ENCODE data around the gene ERGIC3.
A peak's percentile ranks its signal among the peaks of the same experiment; 100 is the strongest.

The ERGIC3 gene

DNA sequence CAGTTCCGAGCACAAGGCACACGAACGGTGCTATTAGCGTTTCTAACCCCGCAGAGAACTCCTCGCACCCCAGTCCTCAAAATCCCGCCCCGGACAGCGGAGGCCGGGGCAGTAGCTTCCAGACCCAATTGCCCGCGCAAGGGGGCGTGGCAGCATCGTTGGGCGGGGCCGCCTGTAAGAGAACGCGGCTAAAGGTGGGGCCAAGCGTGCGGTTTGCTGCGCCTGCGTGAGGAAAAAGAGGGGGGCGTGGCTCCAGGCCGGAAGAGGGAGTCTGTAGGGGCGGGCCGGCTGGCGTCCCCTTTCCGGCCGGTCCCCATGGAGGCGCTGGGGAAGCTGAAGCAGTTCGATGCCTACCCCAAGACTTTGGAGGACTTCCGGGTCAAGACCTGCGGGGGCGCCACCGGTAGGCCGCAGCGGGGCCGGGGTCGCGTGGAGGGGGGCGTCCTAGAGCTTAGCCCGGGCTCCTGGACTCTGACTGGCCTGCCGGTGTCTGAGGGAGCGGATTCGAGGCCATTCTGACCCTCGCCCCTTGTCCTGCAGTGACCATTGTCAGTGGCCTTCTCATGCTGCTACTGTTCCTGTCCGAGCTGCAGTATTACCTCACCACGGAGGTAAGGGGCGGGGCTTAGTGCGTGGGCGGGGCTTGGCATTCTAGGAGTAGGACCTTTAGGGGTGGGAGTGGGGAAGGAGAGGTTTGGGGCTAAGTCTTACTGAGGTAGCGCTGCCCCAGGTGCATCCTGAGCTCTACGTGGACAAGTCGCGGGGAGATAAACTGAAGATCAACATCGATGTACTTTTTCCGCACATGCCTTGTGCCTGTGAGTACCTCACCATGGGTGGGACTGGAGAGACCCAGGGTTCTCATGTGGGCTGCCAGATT, at the start of gene ERGIC3:
Gene ERGIC3 (plus strand): TSS at position 296 of the 880 bp plus-strand sequence. CDS start 20 bp downstream, at position 316.
- Histone ChIP-seq H3K27me3 (ENCODE audit: control insufficient read depth, insufficient read depth, low read length) (no peaks in the 10 kb centered on the region), H3K9me3 (ENCODE audit: control insufficient read depth, insufficient read depth, low read depth, low read length) (no peaks in the 10 kb centered on the region), H3K9ac (ENCODE audit: low read length) (peak within 1 kb of the TSS; percentile 91), H3K36me3 (ENCODE audit: control insufficient read depth, insufficient read depth, low read length) (peaks cover 24% of the 10 kb centered on the region), H3K27ac (ENCODE audit: low read depth, low read length) (peak within 1 kb of the TSS; percentile 80), H3K4me3 (ENCODE audit: low read depth, low read length) (peak within 1 kb of the TSS; percentile 95), H3K4me1 (ENCODE audit: control insufficient read depth, insufficient read depth, low read length) (peaks cover 5% of the 10 kb centered on the region; the same call in 1 of the 2 replicates)

GRCh38 chr20:35492352-35492751, 49.5 kb upstream of the ERGIC3 start:
- peaks cover 76% of the 10 kb centered on the region for H3K36me3 ChIP-seq (ENCODE audit: control insufficient read depth, insufficient read depth, low read length)
- H3K27me3 ChIP-seq (ENCODE audit: control insufficient read depth, insufficient read depth, low read length): no peaks in the 10 kb centered on the region
- H3K27ac ChIP-seq (ENCODE audit: low read depth, low read length): no peak overlapping the region
- no peaks in the 10 kb centered on the region for H3K4me1 ChIP-seq (ENCODE audit: control insufficient read depth, insufficient read depth, low read length)
- no peaks in the 10 kb centered on the region for H3K9me3 ChIP-seq (ENCODE audit: control insufficient read depth, insufficient read depth, low read depth, low read length)
- no peak overlapping the region for H3K4me3 ChIP-seq (ENCODE audit: low read depth, low read length)
- no peak overlapping the region for H3K9ac ChIP-seq (ENCODE audit: low read length)

DNA sequence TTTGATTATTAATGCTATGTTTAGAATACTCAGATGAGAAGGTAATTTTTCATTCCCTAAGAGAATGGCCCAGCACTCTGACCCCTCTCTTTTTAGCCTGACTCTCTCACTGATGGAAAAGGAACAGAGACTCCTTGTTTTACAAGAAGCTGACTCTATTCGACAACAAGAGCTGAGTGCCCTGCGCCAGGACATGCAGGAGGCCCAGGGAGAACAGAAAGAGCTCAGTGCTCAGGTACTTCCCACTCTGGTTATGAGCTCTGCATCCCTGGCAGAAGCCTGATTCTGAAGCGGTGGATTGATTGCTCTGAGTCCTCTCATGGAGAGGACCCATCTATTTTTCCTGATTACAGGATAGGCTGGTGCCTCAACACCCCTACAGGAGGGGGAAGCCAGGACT, 45.4 kb upstream of the ERGIC3 start:
- Histone ChIP-seq H3K4me1 (ENCODE audit: control insufficient read depth, insufficient read depth, low read length) (no peaks in the 10 kb centered on the region), H3K27me3 (ENCODE audit: control insufficient read depth, insufficient read depth, low read length) (no peaks in the 10 kb centered on the region), H3K27ac (ENCODE audit: low read depth, low read length) (no peak overlapping the region), H3K9me3 (ENCODE audit: control insufficient read depth, insufficient read depth, low read depth, low read length) (no peaks in the 10 kb centered on the region), H3K36me3 (ENCODE audit: control insufficient read depth, insufficient read depth, low read length) (peaks cover 95% of the 10 kb centered on the region), H3K9ac (ENCODE audit: low read length) (no peak overlapping the region), H3K4me3 (ENCODE audit: low read depth, low read length) (no peak overlapping the region)

GRCh38 chr20:35497320-35497719, 44.6 kb upstream of the ERGIC3 start:
- no peaks in the 10 kb centered on the region for H3K27me3 ChIP-seq (ENCODE audit: control insufficient read depth, insufficient read depth, low read length)
- H3K9me3 ChIP-seq (ENCODE audit: control insufficient read depth, insufficient read depth, low read depth, low read length): no peaks in the 10 kb centered on the region
- no peak overlapping the region for H3K27ac ChIP-seq (ENCODE audit: low read depth, low read length)
- H3K36me3 ChIP-seq (ENCODE audit: control insufficient read depth, insufficient read depth, low read length): peaks cover 96% of the 10 kb centered on the region
- no peak overlapping the region for H3K4me3 ChIP-seq (ENCODE audit: low read depth, low read length)
- no peaks in the 10 kb centered on the region for H3K4me1 ChIP-seq (ENCODE audit: control insufficient read depth, insufficient read depth, low read length)
- H3K9ac ChIP-seq (ENCODE audit: low read length): no peak overlapping the region

GRCh38 chr20:35497780-35498189, 44.1 kb upstream of the ERGIC3 start:
- no peaks in the 10 kb centered on the region for H3K9me3 ChIP-seq (ENCODE audit: control insufficient read depth, insufficient read depth, low read depth, low read length)
- H3K27me3 ChIP-seq (ENCODE audit: control insufficient read depth, insufficient read depth, low read length): no peaks in the 10 kb centered on the region
- no peak overlapping the region for H3K9ac ChIP-seq (ENCODE audit: low read length)
- H3K36me3 ChIP-seq (ENCODE audit: control insufficient read depth, insufficient read depth, low read length): peaks cover 96% of the 10 kb centered on the region
- no peak overlapping the region for H3K4me3 ChIP-seq (ENCODE audit: low read depth, low read length)
- no peaks in the 10 kb centered on the region for H3K4me1 ChIP-seq (ENCODE audit: control insufficient read depth, insufficient read depth, low read length)
- H3K27ac ChIP-seq (ENCODE audit: low read depth, low read length): no peak overlapping the region

GRCh38 chr20:35499271-35499670, 42.6 kb upstream of the ERGIC3 start:
- peaks cover 96% of the 10 kb centered on the region for H3K36me3 ChIP-seq (ENCODE audit: control insufficient read depth, insufficient read depth, low read length)
- no peak overlapping the region for H3K27ac ChIP-seq (ENCODE audit: low read depth, low read length)
- no peak overlapping the region for H3K9ac ChIP-seq (ENCODE audit: low read length)
- H3K27me3 ChIP-seq (ENCODE audit: control insufficient read depth, insufficient read depth, low read length): no peaks in the 10 kb centered on the region
- no peaks in the 10 kb centered on the region for H3K9me3 ChIP-seq (ENCODE audit: control insufficient read depth, insufficient read depth, low read depth, low read length)
- H3K4me3 ChIP-seq (ENCODE audit: low read depth, low read length): no peak overlapping the region
- H3K4me1 ChIP-seq (ENCODE audit: control insufficient read depth, insufficient read depth, low read length): no peaks in the 10 kb centered on the region

DNA sequence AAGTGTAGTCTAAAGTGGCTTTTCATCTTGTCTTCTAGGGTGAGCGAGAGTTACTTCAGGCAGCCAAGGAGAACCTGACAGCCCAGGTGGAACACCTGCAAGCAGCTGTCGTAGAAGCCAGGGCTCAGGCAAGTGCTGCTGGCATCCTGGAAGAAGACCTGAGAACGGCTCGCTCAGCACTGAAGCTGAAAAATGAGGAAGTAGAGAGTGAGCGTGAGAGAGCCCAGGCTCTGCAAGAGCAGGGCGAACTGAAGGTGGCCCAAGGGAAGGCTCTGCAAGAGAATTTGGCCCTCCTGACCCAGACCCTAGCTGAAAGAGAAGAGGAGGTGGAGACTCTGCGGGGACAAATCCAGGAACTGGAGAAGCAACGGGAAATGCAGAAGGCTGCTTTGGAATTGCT, 39.5 kb upstream of the ERGIC3 start:
- no peaks in the 10 kb centered on the region for H3K27me3 ChIP-seq (ENCODE audit: control insufficient read depth, insufficient read depth, low read length)
- H3K4me1 ChIP-seq (ENCODE audit: control insufficient read depth, insufficient read depth, low read length): no peaks in the 10 kb centered on the region
- no peak overlapping the region for H3K9ac ChIP-seq (ENCODE audit: low read length)
- H3K4me3 ChIP-seq (ENCODE audit: low read depth, low read length): no peak overlapping the region
- H3K36me3 ChIP-seq (ENCODE audit: control insufficient read depth, insufficient read depth, low read length): peaks cover 95% of the 10 kb centered on the region
- H3K9me3 ChIP-seq (ENCODE audit: control insufficient read depth, insufficient read depth, low read depth, low read length): no peaks in the 10 kb centered on the region
- H3K27ac ChIP-seq (ENCODE audit: low read depth, low read length): no peak overlapping the region

DNA sequence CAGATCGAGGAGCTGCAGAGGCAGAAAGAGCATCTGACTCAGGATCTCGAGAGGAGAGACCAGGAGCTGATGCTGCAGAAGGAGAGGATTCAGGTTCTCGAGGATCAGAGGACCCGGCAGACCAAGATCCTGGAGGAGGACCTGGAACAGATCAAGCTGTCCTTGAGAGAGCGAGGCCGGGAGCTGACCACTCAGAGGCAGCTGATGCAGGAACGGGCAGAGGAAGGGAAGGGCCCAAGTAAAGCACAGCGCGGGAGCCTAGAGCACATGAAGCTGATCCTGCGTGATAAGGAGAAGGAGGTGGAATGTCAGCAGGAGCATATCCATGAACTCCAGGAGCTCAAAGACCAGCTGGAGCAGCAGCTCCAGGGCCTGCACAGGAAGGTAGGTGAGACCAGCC, 38.6 kb upstream of the ERGIC3 start:
- no peaks in the 10 kb centered on the region for H3K9me3 ChIP-seq (ENCODE audit: control insufficient read depth, insufficient read depth, low read depth, low read length)
- H3K9ac ChIP-seq (ENCODE audit: low read length): no peak overlapping the region
- no peaks in the 10 kb centered on the region for H3K4me1 ChIP-seq (ENCODE audit: control insufficient read depth, insufficient read depth, low read length)
- H3K4me3 ChIP-seq (ENCODE audit: low read depth, low read length): no peak overlapping the region
- peaks cover 95% of the 10 kb centered on the region for H3K36me3 ChIP-seq (ENCODE audit: control insufficient read depth, insufficient read depth, low read length)
- no peak overlapping the region for H3K27ac ChIP-seq (ENCODE audit: low read depth, low read length)
- H3K27me3 ChIP-seq (ENCODE audit: control insufficient read depth, insufficient read depth, low read length): no peaks in the 10 kb centered on the region

GRCh38 chr20:35503841-35504561, 37.9 kb upstream of the ERGIC3 start:
- H3K36me3 ChIP-seq (ENCODE audit: control insufficient read depth, insufficient read depth, low read length): peaks cover 95% of the 10 kb centered on the region
- H3K27ac ChIP-seq (ENCODE audit: low read depth, low read length): no peak overlapping the region
- no peaks in the 10 kb centered on the region for H3K4me1 ChIP-seq (ENCODE audit: control insufficient read depth, insufficient read depth, low read length)
- H3K9me3 ChIP-seq (ENCODE audit: control insufficient read depth, insufficient read depth, low read depth, low read length): no peaks in the 10 kb centered on the region
- H3K9ac ChIP-seq (ENCODE audit: low read length): no peak overlapping the region
- H3K27me3 ChIP-seq (ENCODE audit: control insufficient read depth, insufficient read depth, low read length): no peaks in the 10 kb centered on the region
- H3K4me3 ChIP-seq (ENCODE audit: low read depth, low read length): no peak overlapping the region

DNA sequence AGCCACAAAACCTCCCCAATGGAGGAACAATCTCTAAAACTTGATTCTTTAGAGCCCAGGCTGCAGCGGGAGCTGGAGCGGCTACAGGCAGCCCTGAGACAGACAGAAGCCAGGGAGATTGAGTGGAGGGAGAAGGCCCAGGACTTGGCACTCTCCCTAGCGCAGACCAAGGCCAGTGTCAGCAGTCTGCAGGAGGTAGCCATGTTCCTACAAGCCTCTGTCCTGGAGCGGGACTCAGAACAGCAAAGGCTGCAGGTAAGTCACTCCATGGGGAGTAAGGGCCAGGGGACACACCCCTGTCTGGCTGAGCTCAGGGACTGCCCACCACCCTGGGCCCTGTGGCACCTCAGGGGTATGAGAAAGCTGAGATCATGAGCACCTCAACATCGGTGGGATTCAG, 37.1 kb upstream of the ERGIC3 start:
- peaks cover 95% of the 10 kb centered on the region for H3K36me3 ChIP-seq (ENCODE audit: control insufficient read depth, insufficient read depth, low read length)
- no peaks in the 10 kb centered on the region for H3K4me1 ChIP-seq (ENCODE audit: control insufficient read depth, insufficient read depth, low read length)
- H3K27me3 ChIP-seq (ENCODE audit: control insufficient read depth, insufficient read depth, low read length): no peaks in the 10 kb centered on the region
- no peak overlapping the region for H3K27ac ChIP-seq (ENCODE audit: low read depth, low read length)
- H3K9me3 ChIP-seq (ENCODE audit: control insufficient read depth, insufficient read depth, low read depth, low read length): no peaks in the 10 kb centered on the region
- H3K4me3 ChIP-seq (ENCODE audit: low read depth, low read length): no peak overlapping the region
- H3K9ac ChIP-seq (ENCODE audit: low read length): no peak overlapping the region

DNA sequence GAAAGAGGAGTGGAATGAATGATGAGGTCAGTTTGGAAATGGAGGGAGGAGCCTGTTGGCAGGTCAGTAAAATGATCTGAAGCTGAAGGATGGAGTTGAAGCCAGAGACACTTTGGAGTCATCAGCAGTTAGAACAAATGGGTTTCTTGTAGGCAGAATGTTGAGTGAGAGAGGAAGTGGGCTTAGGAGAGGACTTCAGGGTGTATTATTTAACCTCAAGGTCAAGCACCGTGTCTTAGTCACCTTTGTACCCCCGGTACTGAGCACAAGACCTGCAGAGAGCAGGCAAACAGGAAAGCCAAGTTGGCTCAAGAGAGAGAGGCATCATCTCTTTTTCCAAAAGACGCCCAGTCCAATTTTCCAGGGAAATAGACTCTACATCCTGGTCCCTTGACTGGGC, 35.7 kb upstream of the ERGIC3 start:
- Histone ChIP-seq H3K9me3 (ENCODE audit: control insufficient read depth, insufficient read depth, low read depth, low read length) (no peaks in the 10 kb centered on the region), H3K4me1 (ENCODE audit: control insufficient read depth, insufficient read depth, low read length) (no peaks in the 10 kb centered on the region), H3K36me3 (ENCODE audit: control insufficient read depth, insufficient read depth, low read length) (peaks cover 96% of the 10 kb centered on the region), H3K27ac (ENCODE audit: low read depth, low read length) (no peak overlapping the region), H3K9ac (ENCODE audit: low read length) (no peak overlapping the region), H3K27me3 (ENCODE audit: control insufficient read depth, insufficient read depth, low read length) (no peaks in the 10 kb centered on the region), H3K4me3 (ENCODE audit: low read depth, low read length) (no peak overlapping the region)
